SK-N-SH (cell line): Measurements from ENCODE around the gene PSME2. TPM values are rescaled to one million over a fixed set of nuclear protein-coding genes. Genes with fewer than 3 reads are reported as not detected.

Source experiments
- CTCF ChIA-PET: fragments of 300-600, 350-600 bp; formaldehyde crosslinking; extraction: SDS; loops from one replicate; lab custom pipeline; 2021; lab: Yijun Ruan, JAX
- POLR2A ChIA-PET: fragments of 350-600 bp; sonication (Branson Sonifier 250); formaldehyde crosslinking; extraction: SDS; loops from one replicate; lab custom pipeline; 2020; ENCODE audit warnings: antibody characterized with exemption, inconsistent platforms; lab: Yijun Ruan, JAX
- DNase-seq: peaks from one replicate; pipeline ENCODE4 v3.0.0; 2012
- H2AFZ ChIP-seq: fragments of 200-600 bp; sonication (generic); 2 replicates; pipeline ENCODE4 v1.8.1; 2016; ENCODE audit warnings: antibody characterized with exemption, mild to moderate bottlenecking, low read depth
- H3F3A ChIP-seq: fragments of 200-600 bp; sonication (generic); replicated peaks from 2 replicates; pipeline ENCODE3; 2016; ENCODE audit warnings: antibody characterized with exemption, mild to moderate bottlenecking; ENCODE audit not compliant: insufficient read depth
- H3K27ac ChIP-seq, 2 experiments: fragments of 200-500 bp in 1 of 2; fragments of 200-600 bp in 1 of 2; sonication (Bioruptor generic) in 1 of 2; sonication (generic), shearing (Covaris generic) in 1 of 2; 2 replicates each; pipeline versions ENCODE4 v1.5.1 to v1.6.1; 2014 to 2016; ENCODE audit warnings: low read depth in 2 of 2, inconsistent platforms in 1 of 2, low read length in 1 of 2, mild to moderate bottlenecking in 1 of 2, mixed read lengths in 1 of 2
- H3K27me3 ChIP-seq: fragments of 200-600 bp; sonication (generic), shearing (Covaris generic); 2 replicates; pipeline ENCODE4 v1.6.1; 2016; ENCODE audit warnings: mixed run types; ENCODE audit not compliant: insufficient read depth
- H3K36me3 ChIP-seq, 2 experiments: fragments of 200-500 bp in 1 of 2; fragments of 200-600 bp in 1 of 2; sonication (Bioruptor generic) in 1 of 2; sonication (generic) in 1 of 2; replicated peaks in 1 of 2; 2 replicates each; pipeline versions ENCODE3 to v1.5.1; 2014 to 2016; ENCODE audit warnings: low read length in 1 of 2, mild to moderate bottlenecking in 1 of 2; ENCODE audit not compliant: insufficient read depth in 2 of 2, control insufficient read depth in 1 of 2
- H3K4me1 ChIP-seq, 2 experiments: fragments of 200-500 bp in 1 of 2; fragments of 200-600 bp in 1 of 2; sonication (Bioruptor generic) in 1 of 2; sonication (generic), shearing (Covaris generic) in 1 of 2; 2 replicates each; pipeline versions ENCODE4 v1.5.1 to v1.6.1; 2014 to 2016; ENCODE audit warnings: low read depth in 1 of 2, low read length in 1 of 2, mixed run types in 1 of 2; ENCODE audit not compliant: insufficient read depth in 2 of 2, control insufficient read depth in 1 of 2
- H3K4me2 ChIP-seq: fragments of 200-600 bp; sonication (generic), shearing (Covaris generic); 2 replicates; pipeline ENCODE4 v1.6.1; 2017; ENCODE audit warnings: mixed run types
- H3K4me3 ChIP-seq, 2 experiments: fragments of 200-500 bp in 1 of 2; fragments of 200-600 bp in 1 of 2; sonication (Bioruptor generic) in 1 of 2; sonication (generic), shearing (Covaris generic) in 1 of 2; 2 replicates each; pipeline versions ENCODE4 v1.5.1 to v1.8.1; 2014 to 2016; ENCODE audit warnings: low read depth in 2 of 2, inconsistent platforms in 1 of 2, low read length in 1 of 2, mild to moderate bottlenecking in 1 of 2, mixed read lengths in 1 of 2, moderate library complexity in 1 of 2
- H3K79me2 ChIP-seq: fragments of 200-600 bp; sonication (generic); 2 replicates; pipeline ENCODE4 v1.8.1; 2017; ENCODE audit warnings: mild to moderate bottlenecking; ENCODE audit not compliant: insufficient read depth
- H3K9ac ChIP-seq: fragments of 200-600 bp; sonication (generic); 2 replicates; pipeline ENCODE4 v1.6.1; 2017; ENCODE audit warnings: mixed run types
- H3K9me2 ChIP-seq: fragments of 200-600 bp; sonication (generic); 2 replicates; pipeline ENCODE4 v1.6.1; 2017; ENCODE audit warnings: mixed run types
- H3K9me3 ChIP-seq: fragments of 200-600 bp; sonication (generic); 2 replicates; pipeline ENCODE4 v1.6.1; 2017; ENCODE audit warnings: mixed run types, mild to moderate bottlenecking, moderate library complexity
- H4K20me1 ChIP-seq: fragments of 200-600 bp; sonication (generic); 2 replicates; pipeline ENCODE4 v1.6.1; 2017; ENCODE audit warnings: mild to moderate bottlenecking, mixed run types; ENCODE audit not compliant: insufficient read depth
- CHD2 ChIP-seq: fragments of 150-350 bp; IDR thresholded peaks from 2 replicates; pipeline ENCODE4 v1.6.1; 2018; ENCODE audit warnings: low read length; ENCODE audit not compliant: partially characterized antibody
- FOXM1 ChIP-seq: IDR thresholded peaks from 2 replicates; pipeline ENCODE4 v1.4.0; 2012; ENCODE audit warnings: low read depth, mild to moderate bottlenecking
- POLR2AphosphoS5 ChIP-seq: IDR thresholded peaks from 2 replicates; pipeline ENCODE4 v1.6.1; 2012; ENCODE audit warnings: low read depth, low read length
- REST ChIP-seq: IDR thresholded peaks from 2 replicates; pipeline ENCODE4 v1.6.1; 2012; ENCODE audit warnings: mild to moderate bottlenecking, low read depth, low read length, moderate library complexity
- RFX5 ChIP-seq: IDR thresholded peaks from 2 replicates; pipeline ENCODE4 v1.6.1; 2012; ENCODE audit warnings: mild to moderate bottlenecking, improper control_type of control experiment, low read length
- RXRA ChIP-seq: IDR thresholded peaks from 2 replicates; pipeline ENCODE4 v1.4.0; 2012; ENCODE audit warnings: low read depth, mild to moderate bottlenecking, borderline replicate concordance
- SMC3 ChIP-seq: IDR thresholded peaks from 2 replicates; pipeline ENCODE4 v1.6.1; 2012; ENCODE audit warnings: low read depth, low read length, improper control_type of control experiment
- YY1 ChIP-seq: IDR thresholded peaks from 2 replicates; pipeline ENCODE4 v1.4.0; 2012; ENCODE audit warnings: low read depth, mild to moderate bottlenecking
- WGBS: methylation state at CpG from one replicate; pipeline ENCODE4 v1.1.6; 2017; ENCODE audit warnings: low lambda C conversion rate; 5-methylcytosine and 5-hydroxymethylcytosine counted together
- polyA plus RNA-seq, 3 experiments: library from polyadenylated mRNA; depleted of rRNA; stranded (reverse); fragments of >200 nt; gene quantifications; 2 replicates each; pipeline ENCODE4 v1.2.3, GENCODE V29; 2012
- TF ChIP-seq, protein P1 (sequence below): fragments of 150-350 bp; IDR thresholded peaks from 2 replicates; pipeline ENCODE4 v1.6.1; 2017; ENCODE audit warnings: antibody characterized with exemption, low read length, low read depth, borderline replicate concordance
- TF ChIP-seq, protein P2 (sequence below): fragments of 150-350 bp; IDR thresholded peaks from 2 replicates; pipeline ENCODE4 v1.6.1; 2016; ENCODE audit warnings: mild to moderate bottlenecking, low read depth, low read length

Gene PSME2
- polyA plus RNA-seq, 1 of the 3 experiments (the other 2 are of a cell fraction), result 147 TPM

DNA sequence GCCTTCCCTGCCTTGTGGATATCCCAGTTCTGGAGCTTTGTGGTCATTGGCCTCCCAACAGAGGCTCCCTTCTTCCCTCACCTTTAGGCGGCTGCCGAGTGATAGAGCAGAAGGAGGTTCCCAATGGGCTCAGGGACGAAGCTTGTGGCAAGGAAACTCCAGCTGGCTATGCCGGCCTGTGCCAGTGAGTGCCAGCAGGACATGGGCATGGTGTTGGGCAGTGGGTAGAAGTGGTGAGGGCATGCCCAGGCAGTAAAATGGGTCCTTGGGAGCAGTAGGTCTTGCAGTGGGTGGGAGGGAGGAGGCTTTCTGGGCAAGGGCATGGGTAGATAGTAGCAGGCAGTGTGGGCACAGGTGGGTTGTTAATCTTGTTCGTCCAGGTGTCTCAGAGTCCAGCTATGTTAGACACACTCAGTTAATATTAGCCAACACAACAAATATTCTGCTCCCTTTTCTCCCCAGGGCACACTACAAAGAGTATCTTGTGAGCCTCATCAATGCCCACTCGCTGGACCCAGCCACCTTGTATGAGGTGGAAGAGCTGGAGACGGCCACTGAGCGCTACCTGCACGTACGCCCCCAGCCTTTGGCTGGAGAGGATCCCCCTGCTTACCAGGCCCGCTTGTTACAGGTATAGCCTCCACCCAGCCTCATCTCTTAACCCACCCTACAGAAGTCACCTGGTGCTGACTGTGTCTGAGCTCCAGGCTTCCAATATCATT lies 13.5 kb upstream of the PSME2 start:
- Histone ChIP-seq H3K4me2 (no peak overlapping the region), H4K20me1 (peaks cover 4% of the 10 kb centered on the region; the same call in 1 of the 2 replicates), H2AFZ (no peak overlapping the region), H3K4me3 (no peak overlapping the region), H3K27me3 (no peaks in the 10 kb centered on the region), H3F3A (peaks cover 17% of the 10 kb centered on the region), H3K79me2 (peaks cover 23% of the 10 kb centered on the region), H3K9ac (no peak overlapping the region), H3K27ac (peak overlapping the region; percentile 46 to 71; a peak in 2 of 4 replicates), H3K9me3 (no peaks in the 10 kb centered on the region), H3K9me2 (no peaks in the 10 kb centered on the region), H3K36me3 (peaks cover 32 to 61% of the 10 kb centered on the region in 2 experiments), H3K4me1 (peaks cover 4 to 22% of the 10 kb centered on the region in 2 experiments; a peak in 1 of 4 replicates)
- DNase-seq, result no peak
- 98% methylated on average over 11 of the region's 11 CpGs for whole genome bisulfite sequencing
- ChIA-PET POLR2A (interaction anchor here (0.7 to 5.2 kb wide), 8 partner anchors 9 to 108 kb away, joined by 3 to 50 read pairs (median 4); partner anchors contain the start of genes DCAF11, EMC9, NRL and PSME1), CTCF (interaction anchor here (0.9 to 3.5 kb wide), 18 partner anchors 9 to 137 kb away, joined by 3 to 38 read pairs (median 11); partner anchors contain the start of genes MDP1, PSME1, PSME2 and REC8)
- no peak for TF ChIP-seq FOXM1
- no peak for TF ChIP-seq REST
- TF ChIP-seq POLR2AphosphoS5, result no peak
- TF ChIP-seq, protein P1, sequence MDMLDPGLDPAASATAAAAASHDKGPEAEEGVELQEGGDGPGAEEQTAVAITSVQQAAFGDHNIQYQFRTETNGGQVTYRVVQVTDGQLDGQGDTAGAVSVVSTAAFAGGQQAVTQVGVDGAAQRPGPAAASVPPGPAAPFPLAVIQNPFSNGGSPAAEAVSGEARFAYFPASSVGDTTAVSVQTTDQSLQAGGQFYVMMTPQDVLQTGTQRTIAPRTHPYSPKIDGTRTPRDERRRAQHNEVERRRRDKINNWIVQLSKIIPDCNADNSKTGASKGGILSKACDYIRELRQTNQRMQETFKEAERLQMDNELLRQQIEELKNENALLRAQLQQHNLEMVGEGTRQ, result no peak
- TF ChIP-seq RFX5, result no peak
- TF ChIP-seq CHD2, result no peak
- TF ChIP-seq RXRA, result no peak
- TF ChIP-seq YY1, result no peak
- TF ChIP-seq, protein P2, sequence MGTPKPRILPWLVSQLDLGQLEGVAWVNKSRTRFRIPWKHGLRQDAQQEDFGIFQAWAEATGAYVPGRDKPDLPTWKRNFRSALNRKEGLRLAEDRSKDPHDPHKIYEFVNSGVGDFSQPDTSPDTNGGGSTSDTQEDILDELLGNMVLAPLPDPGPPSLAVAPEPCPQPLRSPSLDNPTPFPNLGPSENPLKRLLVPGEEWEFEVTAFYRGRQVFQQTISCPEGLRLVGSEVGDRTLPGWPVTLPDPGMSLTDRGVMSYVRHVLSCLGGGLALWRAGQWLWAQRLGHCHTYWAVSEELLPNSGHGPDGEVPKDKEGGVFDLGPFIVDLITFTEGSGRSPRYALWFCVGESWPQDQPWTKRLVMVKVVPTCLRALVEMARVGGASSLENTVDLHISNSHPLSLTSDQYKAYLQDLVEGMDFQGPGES, result no peak
- no peak for TF ChIP-seq SMC3
